IPS-NIHi7 (cell line): ENCODE measurements around the gene CTDP1.
"Not testable (repeated sequence)": the region's sequence is repeated elsewhere in the genome, so short reads cannot be mapped to it uniquely, and the experiment has no call there.

Experiments used
- DNase-seq: peaks from one replicate; pipeline ENCODE4 v3.0.0; 2012; ENCODE audit warnings: mixed read lengths; ENCODE audit errors: extremely low spot score

CTDP1 gene

GRCh38 chr18:79681484-79682387 is 2.1 kb downstream of the CTDP1 start:
- no peak for DNase-seq

- DNase-seq: no peak
Observed at GRCh38 chr18:79682481-79682880, 2.9 kb downstream of the CTDP1 start.

- no peak for DNase-seq
Observed at GRCh38 chr18:79682894-79683625, 3.5 kb downstream of the CTDP1 start.

DNA sequence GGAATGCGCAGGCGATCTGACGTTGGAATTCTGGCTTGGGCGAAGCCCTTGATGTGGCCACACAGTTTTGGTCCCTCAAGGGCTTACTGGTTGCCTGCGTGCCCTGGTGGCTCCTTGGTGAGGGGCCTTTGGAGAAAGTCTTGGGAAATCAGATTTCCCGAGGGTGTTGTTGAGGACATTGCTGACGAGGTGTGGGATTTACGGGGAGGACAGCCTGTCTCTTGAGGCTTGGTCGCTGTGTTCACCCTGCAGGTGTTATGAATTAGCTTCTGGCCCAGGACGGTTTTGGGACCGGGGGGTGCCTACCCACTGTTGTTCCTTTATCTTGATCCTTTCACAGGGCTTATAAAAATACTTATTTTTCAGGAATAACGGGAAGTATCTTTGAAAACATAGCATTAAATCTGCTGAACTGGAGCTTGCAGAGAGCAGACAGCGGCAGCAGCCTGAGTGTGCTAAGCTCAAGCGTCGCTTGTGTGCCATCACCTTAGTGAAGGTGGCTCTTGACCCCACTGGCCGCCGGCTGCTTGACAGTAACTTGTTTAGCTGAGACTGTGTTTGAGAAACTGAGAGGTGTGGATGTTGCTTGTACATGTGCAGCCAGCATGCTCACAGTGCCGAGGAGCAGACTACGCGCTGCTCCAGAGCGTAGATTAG is 4.2 kb downstream of the CTDP1 start:
- DNase-seq: no peak

GRCh38 chr18:79684283-79684631 is 4.7 kb downstream of the CTDP1 start:
- no peak for DNase-seq

GRCh38 chr18:79684787-79685186 is 5.2 kb downstream of the CTDP1 start:
- no peak for DNase-seq

DNA sequence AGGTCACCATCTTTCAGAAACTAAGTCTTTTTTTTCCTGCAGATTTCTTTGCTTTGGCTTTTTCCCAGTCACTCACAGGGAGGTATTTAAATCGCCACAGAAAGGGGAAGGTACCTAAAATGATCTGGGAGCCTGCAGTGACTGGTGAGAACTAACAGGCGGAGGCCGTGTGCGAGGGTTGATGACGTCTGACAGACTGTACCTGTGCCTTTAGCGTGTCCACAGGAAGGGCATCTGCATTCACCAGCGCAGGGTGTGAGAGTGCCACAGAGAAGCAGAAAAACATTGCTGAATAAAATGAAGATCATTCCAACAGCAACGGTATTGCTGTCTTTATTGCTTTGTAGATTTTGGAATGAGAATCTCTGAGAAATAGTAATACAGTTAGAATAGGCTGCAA is 5.7 kb downstream of the CTDP1 start:
- no peak for DNase-seq

GRCh38 chr18:79685971-79686370 is 6.4 kb downstream of the CTDP1 start:
- DNase-seq: no peak

DNA sequence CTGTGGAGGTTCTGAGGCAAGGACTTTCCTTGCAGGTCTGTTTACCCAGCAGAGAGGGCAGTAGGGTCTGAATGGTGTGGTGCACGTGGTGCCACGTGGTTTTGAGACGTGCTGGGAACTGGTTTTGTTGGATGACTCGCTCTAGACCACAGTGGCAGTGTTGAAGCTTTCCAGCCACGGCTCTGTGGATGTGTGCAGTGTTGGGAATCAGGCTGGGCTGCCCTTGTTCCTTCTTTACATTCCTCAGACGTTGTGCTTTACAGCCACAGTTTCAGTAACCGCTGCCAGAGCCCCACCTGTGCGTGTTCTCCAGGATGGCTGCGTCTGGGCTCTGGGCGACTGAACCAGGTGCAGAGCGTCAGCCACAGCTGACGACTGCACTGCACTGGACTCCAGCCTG is 8.2 kb downstream of the CTDP1 start:
- DNase-seq: no peak

DNA sequence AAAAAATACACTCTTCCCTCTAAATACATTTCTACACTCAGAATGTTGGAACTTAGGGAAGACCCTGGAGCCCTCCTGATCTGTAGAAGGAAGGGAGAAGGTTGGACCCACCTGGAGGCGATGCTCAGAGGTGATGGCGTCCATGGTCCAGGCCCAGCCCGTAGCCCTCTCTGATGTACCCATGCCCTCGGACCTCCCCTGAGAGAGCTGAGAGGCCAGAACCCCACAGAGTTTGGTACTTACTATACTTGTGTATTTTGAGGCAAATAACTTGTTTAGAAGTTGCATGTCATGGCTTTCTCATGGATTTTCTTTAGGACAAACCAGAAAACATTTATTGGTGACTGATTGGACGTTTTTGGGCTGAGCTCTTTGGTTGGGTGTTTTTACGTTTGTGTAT is 10.5 kb downstream of the CTDP1 start:
- DNase-seq: no peak

- no peak for DNase-seq
Observed at GRCh38 chr18:79690586-79691482, 11.2 kb downstream of the CTDP1 start.

GRCh38 chr18:79692056-79692455 is 12.5 kb downstream of the CTDP1 start:
- DNase-seq: no peak

GRCh38 chr18:79692886-79693285 is 13.3 kb downstream of the CTDP1 start:
- DNase-seq: no peak

DNA sequence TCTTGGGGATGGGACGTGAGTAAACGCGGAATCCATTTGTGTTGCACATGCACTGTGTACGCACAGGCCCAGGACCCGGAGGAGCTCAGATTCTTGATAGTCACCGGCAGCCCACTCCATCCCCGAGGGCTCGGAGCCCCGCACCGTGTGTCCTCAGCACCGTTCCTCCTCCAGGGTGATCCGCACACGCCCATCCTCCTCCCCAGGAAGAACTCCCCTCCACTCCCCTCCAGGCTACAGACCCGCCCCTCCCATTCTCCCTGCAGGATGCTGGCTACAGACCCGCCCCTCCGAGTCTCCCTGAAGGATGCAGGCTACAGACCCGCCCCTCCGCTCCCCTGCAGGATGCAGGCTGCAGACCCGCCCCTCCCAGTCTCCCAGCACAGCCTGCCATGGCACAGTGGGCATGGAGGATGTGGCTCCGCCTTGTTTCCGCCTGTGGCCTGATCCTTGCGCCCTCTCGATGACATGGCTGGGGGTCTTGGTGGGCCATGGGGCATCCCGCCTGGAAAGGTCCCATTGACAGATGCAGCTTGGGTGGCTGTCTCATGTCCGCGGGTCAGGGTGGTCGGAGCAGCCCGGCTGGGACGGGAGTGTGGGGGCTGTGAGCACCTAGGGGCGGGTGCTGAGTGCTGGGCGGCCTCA is 14.1 kb downstream of the CTDP1 start:
- peak; percentile 71 for DNase-seq

DNA sequence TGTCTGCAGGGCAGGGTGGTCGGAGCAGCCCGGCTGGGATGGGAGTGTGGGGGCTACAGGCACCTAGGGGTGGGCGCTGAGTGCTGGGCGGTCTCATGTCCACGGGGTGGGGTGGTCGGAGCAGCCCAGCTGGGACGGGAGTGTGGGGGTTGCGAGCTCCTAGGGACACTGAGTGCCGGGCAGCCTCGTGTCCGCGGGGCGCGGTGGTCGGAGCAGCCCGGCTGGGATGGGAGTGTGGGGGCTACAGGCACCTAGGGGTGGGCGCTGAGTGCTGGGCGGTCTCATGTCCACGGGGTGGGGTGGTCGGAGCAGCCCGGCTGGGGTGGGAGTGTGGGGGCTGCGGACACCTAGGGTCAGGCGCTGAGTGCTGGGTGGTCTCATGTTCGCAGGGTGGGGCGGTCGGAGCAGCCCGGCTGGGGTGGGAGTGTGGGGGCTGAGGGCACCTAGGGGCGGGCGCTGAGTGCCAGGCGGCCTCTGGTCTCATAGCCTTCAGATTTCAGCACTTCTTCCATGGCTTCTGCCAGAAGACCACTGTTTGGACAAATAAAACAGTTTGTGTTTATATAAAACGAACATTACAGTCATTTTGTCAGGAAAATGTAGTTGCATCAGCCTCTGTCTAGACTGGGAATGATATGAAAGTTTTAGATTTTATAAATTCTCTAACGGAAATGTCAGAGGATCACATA is 14.7 kb downstream of the CTDP1 start:
- not testable (repeated sequence) for DNase-seq

DNA sequence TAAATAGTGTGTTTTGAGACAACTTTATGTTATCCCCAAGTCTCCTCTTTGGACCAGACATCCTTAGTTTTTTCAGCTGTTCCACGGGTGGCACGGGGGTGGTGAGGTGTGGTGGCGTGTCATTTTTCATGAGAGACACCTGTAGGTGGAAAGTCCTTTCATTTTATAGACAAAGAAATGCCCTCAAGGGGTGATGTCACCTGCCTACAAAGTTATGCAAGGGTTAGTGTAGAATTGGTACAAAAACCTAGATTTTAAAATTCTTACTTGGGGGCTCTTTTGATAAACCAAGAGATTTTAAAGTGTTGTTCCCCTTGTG is 15.3 kb downstream of the CTDP1 start:
- no peak for DNase-seq

DNA sequence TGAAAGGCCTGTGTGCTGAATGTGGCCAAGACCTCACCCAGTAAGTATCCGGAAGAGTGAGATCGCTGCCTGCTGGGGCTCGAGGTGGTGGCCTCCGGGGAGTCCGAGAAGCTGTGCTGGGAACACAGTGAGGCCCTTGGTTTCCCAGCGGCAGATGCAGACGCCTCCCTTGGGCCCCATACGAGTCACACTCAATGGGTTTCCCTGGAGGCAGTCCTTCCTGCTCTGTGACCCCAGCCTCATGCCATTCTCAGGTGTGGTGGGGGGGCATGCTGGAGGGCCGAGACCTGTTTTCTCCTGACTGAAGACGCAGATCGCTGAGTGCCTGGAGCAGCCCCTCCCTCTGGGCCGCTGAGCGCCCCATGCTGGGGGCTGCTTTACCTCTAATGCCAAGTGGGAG is 15.7 kb downstream of the CTDP1 start:
- DNase-seq: no peak

GRCh38 chr18:79695856-79696850 is 16.6 kb downstream of the CTDP1 start:
- no peak for DNase-seq

GRCh38 chr18:79697178-79697577 is 17.6 kb downstream of the CTDP1 start:
- DNase-seq: no peak
